Measurements from ENCODE around the gene KDM1B. TPM values are rescaled to one million over a fixed set of nuclear protein-coding genes. Genes with fewer than 3 reads are reported as not detected.

KDM1B gene
- total RNA-seq, 1 experiment from 2014 or later: 9.5 TPM

GRCh38 chr6:18126121-18126520 lies 29.1 kb upstream of the KDM1B start:
- ChIA-PET POLR2A (no interaction called here), CTCF (no interaction called here)
- Histone ChIP-seq H3K27me3 (replicated peaks; ENCODE audit: control insufficient read depth, insufficient read depth, low read length) (no peaks in the 10 kb centered on the region; the same call in 1 of the 2 replicates), H3K4me1 (0 out of 2 replicates have a peak, but pooled peaks cover 4% of the 10 kb centered on the region), H3K36me3 (ENCODE audit: control insufficient read depth, insufficient read depth, low read length) (no peaks in the 10 kb centered on the region; the same call in 1 of the 2 replicates), H3K9me3 (no peaks in the 10 kb centered on the region), H3K4me3 (ENCODE audit: low read depth, low read length) (no peak overlapping the region)
- peaks cover 7% of the 10 kb centered on the region for H3K4me1 Mint-ChIP-seq (ENCODE audit: low read depth, unreplicated experiment)
- intact Hi-C loops (cut with micrococcal nuclease; ENCODE audit: unreplicated experiment): loop anchor here (10.0 kb wide), 1 partner anchor 541 kb away; no protein-coding TSS in a partner anchor
- peaks cover 3% of the 10 kb centered on the region for H3K27me3 Mint-ChIP-seq (ENCODE audit: insufficient read depth, unreplicated experiment)
- H3K4me3 Mint-ChIP-seq (ENCODE audit: unreplicated experiment): no peak overlapping the region
- H3K36me3 Mint-ChIP-seq (ENCODE audit: insufficient read depth, unreplicated experiment): peaks cover 6% of the 10 kb centered on the region
- DNase-seq: no peak
- no TSS peak for BruUV-seq (replicated peaks)
- TF ChIP-seq CTCF (IDR thresholded peaks at IDR 0.05; ENCODE audit: insufficient read depth in 1 of 2, low read depth in 1 of 2, low read length in 1 of 2, severe bottlenecking in 1 of 2, unreplicated experiment in 1 of 2): no peak
- no peaks in the 10 kb centered on the region for H3K9me3 Mint-ChIP-seq (ENCODE audit: unreplicated experiment)
- no peak overlapping the region for H3K27ac Mint-ChIP-seq (ENCODE audit: unreplicated experiment)

GRCh38 chr6:18132346-18132745 lies 22.9 kb upstream of the KDM1B start:
- intact Hi-C loops (cut with micrococcal nuclease; ENCODE audit: unreplicated experiment): no loop called here
- H3K27ac Mint-ChIP-seq (ENCODE audit: unreplicated experiment): no peak overlapping the region
- H3K27me3 Mint-ChIP-seq (ENCODE audit: insufficient read depth, unreplicated experiment): no peaks in the 10 kb centered on the region
- Histone ChIP-seq H3K4me3 (ENCODE audit: low read depth, low read length) (no peak overlapping the region), H3K27me3 (replicated peaks; ENCODE audit: control insufficient read depth, insufficient read depth, low read length) (no peaks in the 10 kb centered on the region), H3K4me1 (no peaks in the 10 kb centered on the region), H3K36me3 (ENCODE audit: control insufficient read depth, insufficient read depth, low read length) (no peaks in the 10 kb centered on the region; the same call in 1 of the 2 replicates), H3K9me3 (no peaks in the 10 kb centered on the region)
- no peak for TF ChIP-seq CTCF (IDR thresholded peaks at IDR 0.05; ENCODE audit: insufficient read depth in 1 of 2, low read depth in 1 of 2, low read length in 1 of 2, severe bottlenecking in 1 of 2, unreplicated experiment in 1 of 2)
- no TSS peak for BruUV-seq (replicated peaks)
- no peak for DNase-seq
- H3K36me3 Mint-ChIP-seq (ENCODE audit: insufficient read depth, unreplicated experiment): no peaks in the 10 kb centered on the region
- H3K4me3 Mint-ChIP-seq (ENCODE audit: unreplicated experiment): no peak overlapping the region
- ChIA-PET CTCF (no interaction called here), POLR2A (no interaction called here)
- no peaks in the 10 kb centered on the region for H3K4me1 Mint-ChIP-seq (ENCODE audit: low read depth, unreplicated experiment)
- no peaks in the 10 kb centered on the region for H3K9me3 Mint-ChIP-seq (ENCODE audit: unreplicated experiment)

- no peak for TF ChIP-seq CTCF (IDR thresholded peaks at IDR 0.05; ENCODE audit: insufficient read depth in 1 of 2, low read depth in 1 of 2, low read length in 1 of 2, severe bottlenecking in 1 of 2, unreplicated experiment in 1 of 2)
Measured at GRCh38 chr6:18135171-18135570, 20.1 kb upstream of the KDM1B start.

More at GRCh38 chr6:18135171-18135570, 20.1 kb upstream of the KDM1B start:
- H3K4me3 Mint-ChIP-seq (ENCODE audit: unreplicated experiment): no peak overlapping the region
- ChIA-PET POLR2A (no interaction called here), CTCF (no interaction called here)
- no peaks in the 10 kb centered on the region for H3K9me3 Mint-ChIP-seq (ENCODE audit: unreplicated experiment)
- H3K4me1 Mint-ChIP-seq (ENCODE audit: low read depth, unreplicated experiment): no peaks in the 10 kb centered on the region
- no peaks in the 10 kb centered on the region for H3K36me3 Mint-ChIP-seq (ENCODE audit: insufficient read depth, unreplicated experiment)
- Histone ChIP-seq H3K4me1 (no peaks in the 10 kb centered on the region), H3K4me3 (ENCODE audit: low read depth, low read length) (no peak overlapping the region), H3K36me3 (ENCODE audit: control insufficient read depth, insufficient read depth, low read length) (no peaks in the 10 kb centered on the region; the same call in 1 of the 2 replicates), H3K9me3 (no peaks in the 10 kb centered on the region), H3K27me3 (replicated peaks; ENCODE audit: control insufficient read depth, insufficient read depth, low read length) (no peaks in the 10 kb centered on the region)
- H3K27me3 Mint-ChIP-seq (ENCODE audit: insufficient read depth, unreplicated experiment): no peaks in the 10 kb centered on the region
- intact Hi-C loops (cut with micrococcal nuclease; ENCODE audit: unreplicated experiment): no loop called here
- no peak for DNase-seq
- no peak overlapping the region for H3K27ac Mint-ChIP-seq (ENCODE audit: unreplicated experiment)
- no TSS peak for BruUV-seq (replicated peaks)

Measured in Caco-2 (cell line).